SK-N-SH treated with all-trans-retinoic acid at 6 μM for 48 hours (cell line): ENCODE results near the gene DYNC1H1.

Experiments
- ATAC-seq: fragments of 200-7000 bp; cut with Tn5 transposase; 3 replicates; pipeline ENCODE4 v1.9.1; 2020; ENCODE audit warnings: mild to moderate bottlenecking, moderate library complexity
- ARNTL ChIP-seq: fragments of 450-650 bp; formaldehyde crosslinking; IDR thresholded peaks from 2 replicates; pipeline ENCODE4 v1.5.0; 2020; ENCODE audit warnings: low read depth, mild to moderate bottlenecking, moderate library complexity, borderline replicate concordance
- BACH2 ChIP-seq: fragments of 250-450 bp; sonication (Bioruptor Pico); IDR thresholded peaks from 2 replicates; pipeline ENCODE4 v1.9.0; 2021; ENCODE audit warnings: mild to moderate bottlenecking, borderline replicate concordance
- CSDC2 ChIP-seq: fragments of 250-450 bp; sonication (Bioruptor Pico); IDR thresholded peaks from 2 replicates; pipeline ENCODE4 v1.5.0; 2020; ENCODE audit warnings: mild to moderate bottlenecking, moderate library complexity
- GLIS3 ChIP-seq: fragments of 250-450 bp; sonication (Bioruptor Pico); IDR thresholded peaks from 2 replicates; pipeline ENCODE4 v1.5.0; 2020; ENCODE audit warnings: mild to moderate bottlenecking, moderate library complexity
- ISL1 ChIP-seq: fragments of 250-450 bp; sonication (Bioruptor Pico); IDR thresholded peaks from 2 replicates; pipeline ENCODE4 v2.1.2; 2022; ENCODE audit warnings: mild to moderate bottlenecking, moderate library complexity
- PATZ1 ChIP-seq: fragments of 250-450 bp; sonication (Bioruptor Pico); IDR thresholded peaks from 2 replicates; pipeline ENCODE4 v1.8.0; 2020; ENCODE audit warnings: mild to moderate bottlenecking, moderate library complexity, borderline replicate concordance
- RARB ChIP-seq: fragments of 250-450 bp; sonication (Bioruptor Pico); IDR thresholded peaks from 2 replicates; pipeline ENCODE4 v1.8.0; 2021; ENCODE audit warnings: mild to moderate bottlenecking, moderate library complexity
- SNAI2 ChIP-seq: fragments of 250-450 bp; sonication (Bioruptor Pico); IDR thresholded peaks from 2 replicates; pipeline ENCODE4 v1.5.0; 2020; ENCODE audit warnings: mild to moderate bottlenecking, moderate library complexity
- TCF4 ChIP-seq: fragments of 250-450 bp; sonication (Bioruptor Pico); IDR thresholded peaks from 2 replicates; pipeline ENCODE4 v1.8.0; 2021; ENCODE audit warnings: mild to moderate bottlenecking, moderate library complexity, borderline replicate concordance
- TSHZ2 ChIP-seq: fragments of 250-450 bp; sonication (Bioruptor Pico); IDR thresholded peaks from 2 replicates; pipeline ENCODE4 v1.5.0; 2020; ENCODE audit warnings: mild to moderate bottlenecking, moderate library complexity
- ZC3H10 ChIP-seq: fragments of 250-450 bp; sonication (Bioruptor Pico); IDR thresholded peaks from 2 replicates; pipeline ENCODE4 v1.5.1; 2021; ENCODE audit warnings: mild to moderate bottlenecking, moderate library complexity
- ZFP3 ChIP-seq: fragments of 250-450 bp; sonication (Bioruptor Pico); IDR thresholded peaks from 2 replicates; pipeline ENCODE4 v1.5.0; 2020; ENCODE audit warnings: mild to moderate bottlenecking, moderate library complexity
- ZFP30 ChIP-seq: fragments of 450-650 bp; formaldehyde crosslinking; IDR thresholded peaks from 2 replicates; pipeline ENCODE4 v1.5.0; 2022; ENCODE audit warnings: mild to moderate bottlenecking, moderate library complexity
- ZNF565 ChIP-seq: fragments of 450-650 bp; formaldehyde crosslinking; conservative IDR thresholded peaks from 2 replicates; pipeline ENCODE4 v1.5.0; 2020; ENCODE audit warnings: low read depth, mild to moderate bottlenecking, moderate library complexity
- ZNF70 ChIP-seq: fragments of 450-650 bp; formaldehyde crosslinking; IDR thresholded peaks from 2 replicates; pipeline ENCODE4 v1.5.0; 2020; ENCODE audit warnings: mild to moderate bottlenecking, moderate library complexity
- ZNF8 ChIP-seq: fragments of 450-650 bp; formaldehyde crosslinking; IDR thresholded peaks from 2 replicates; pipeline ENCODE4 v1.5.0; 2020; ENCODE audit warnings: mild to moderate bottlenecking, moderate library complexity
- TF ChIP-seq, protein P1 (sequence below): fragments of 250-450 bp; sonication (Bioruptor Pico); IDR thresholded peaks from 2 replicates; pipeline ENCODE4 v1.5.1; 2021; ENCODE audit warnings: mild to moderate bottlenecking, moderate library complexity
- TF ChIP-seq, protein P2 (sequence below): fragments of 250-450 bp; sonication (Bioruptor Pico); IDR thresholded peaks from 2 replicates; pipeline ENCODE4 v1.5.1; 2020; ENCODE audit warnings: low read depth, mild to moderate bottlenecking, moderate library complexity

Gene DYNC1H1

DNA sequence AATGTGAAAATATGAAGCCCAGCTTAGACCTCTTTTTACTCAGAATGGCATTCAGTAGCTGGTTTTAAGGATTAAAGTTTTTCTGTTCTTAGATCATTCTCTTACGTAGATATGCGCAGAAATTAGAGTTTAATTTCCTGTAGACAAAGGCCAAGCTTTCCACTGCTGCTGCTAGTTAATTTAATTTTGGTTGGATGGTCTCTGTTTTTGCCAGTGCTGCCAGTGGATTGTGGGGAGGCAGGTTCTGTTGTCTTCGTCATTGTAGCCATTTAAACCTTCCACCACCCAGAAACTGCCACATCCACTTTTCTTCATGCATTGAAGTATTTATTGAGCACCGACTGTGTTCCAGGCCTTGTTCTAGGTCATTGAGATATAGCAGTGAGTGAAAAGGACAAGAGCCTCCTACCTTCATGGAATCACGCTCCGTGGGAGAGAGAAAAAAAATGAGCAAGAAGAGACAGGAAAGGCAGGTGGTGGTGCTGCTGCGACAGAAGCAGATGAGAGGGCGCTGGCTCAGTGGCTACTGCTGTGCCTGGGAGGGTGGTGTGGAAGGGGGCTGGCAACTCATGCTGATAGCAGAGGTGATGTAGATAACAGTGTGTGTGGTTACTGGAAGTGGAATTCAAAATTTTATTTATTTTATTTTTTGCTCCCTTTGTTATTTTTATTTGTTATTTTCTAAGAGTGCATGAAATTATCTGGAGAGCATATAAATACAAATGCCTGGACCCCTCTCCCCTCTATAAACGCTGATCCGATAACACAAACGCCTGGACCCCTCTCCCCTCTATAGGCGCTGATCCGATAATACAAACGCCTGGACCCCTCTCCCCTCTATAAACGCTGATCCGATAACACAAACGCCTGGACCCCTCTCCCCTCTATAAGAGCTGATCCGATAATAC is 33.3 kb downstream of the DYNC1H1 start (continued):
- TF ChIP-seq TSHZ2 (CRISPR knock-in tag) (peak; percentile 44; the same call in 1 of the 2 replicates), ZFP30 (CRISPR knock-in tag) (no peak; the same call in 1 of the 2 replicates), ARNTL (no peak), PATZ1 (CRISPR knock-in tag) (no peak; the same call in 1 of the 2 replicates), ZNF70 (CRISPR knock-in tag) (0 out of 2 replicates have a peak, but pooled peaks have one; percentile 14), ZC3H10 (no peak), SNAI2 (CRISPR knock-in tag) (peak; percentile 82), CSDC2 (0 out of 2 replicates have a peak, but pooled peaks have one; percentile 45), ZFP3 (CRISPR knock-in tag) (peak; percentile 85), BACH2 (CRISPR knock-in tag) (no peak)
- TF ChIP-seq, protein P1, sequence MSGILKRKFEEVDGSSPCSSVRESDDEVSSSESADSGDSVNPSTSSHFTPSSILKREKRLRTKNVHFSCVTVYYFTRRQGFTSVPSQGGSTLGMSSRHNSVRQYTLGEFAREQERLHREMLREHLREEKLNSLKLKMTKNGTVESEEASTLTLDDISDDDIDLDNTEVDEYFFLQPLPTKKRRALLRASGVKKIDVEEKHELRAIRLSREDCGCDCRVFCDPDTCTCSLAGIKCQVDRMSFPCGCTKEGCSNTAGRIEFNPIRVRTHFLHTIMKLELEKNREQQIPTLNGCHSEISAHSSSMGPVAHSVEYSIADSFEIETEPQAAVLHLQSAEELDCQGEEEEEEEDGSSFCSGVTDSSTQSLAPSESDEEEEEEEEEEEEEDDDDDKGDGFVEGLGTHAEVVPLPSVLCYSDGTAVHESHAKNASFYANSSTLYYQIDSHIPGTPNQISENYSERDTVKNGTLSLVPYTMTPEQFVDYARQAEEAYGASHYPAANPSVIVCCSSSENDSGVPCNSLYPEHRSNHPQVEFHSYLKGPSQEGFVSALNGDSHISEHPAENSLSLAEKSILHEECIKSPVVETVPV = peak; percentile 83
- TF ChIP-seq, all 23 proteins: peak for 11

DNA sequence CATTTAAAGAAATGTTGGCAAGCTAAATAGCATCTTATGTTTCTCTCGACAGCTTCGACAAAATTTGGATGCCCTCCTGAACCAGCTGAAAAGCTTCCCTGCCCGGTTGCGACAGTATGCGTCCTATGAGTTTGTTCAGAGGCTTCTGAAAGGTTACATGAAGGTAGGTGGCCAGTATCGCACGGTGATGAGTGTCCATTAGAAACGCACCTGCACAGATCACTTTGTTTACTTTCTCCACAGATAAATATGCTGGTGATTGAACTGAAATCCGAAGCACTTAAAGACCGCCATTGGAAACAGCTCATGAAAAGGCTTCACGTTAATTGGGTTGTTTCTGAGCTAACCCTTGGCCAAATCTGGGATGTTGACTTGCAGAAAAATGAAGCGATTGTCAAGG is 36.5 kb downstream of the DYNC1H1 start:
- ATAC-seq = no peak
- no peak for TF ChIP-seq ISL1 (CRISPR knock-in tag)
- TF ChIP-seq RARB (CRISPR knock-in tag) = no peak
- TF ChIP-seq, protein P1 = no peak
- no peak for TF ChIP-seq TSHZ2 (CRISPR knock-in tag)
- no peak for TF ChIP-seq ZNF565
- no peak for TF ChIP-seq CSDC2
- no peak for TF ChIP-seq BACH2 (CRISPR knock-in tag)
- TF ChIP-seq TCF4 (CRISPR knock-in tag) = no peak
- no peak for TF ChIP-seq GLIS3 (CRISPR knock-in tag)
- no peak for TF ChIP-seq ZC3H10
- TF ChIP-seq ZFP30 (CRISPR knock-in tag) = no peak
- no peak for TF ChIP-seq ARNTL
- TF ChIP-seq ZNF70 (CRISPR knock-in tag) = no peak
- no peak for TF ChIP-seq ZNF8 (CRISPR knock-in tag)
- TF ChIP-seq, protein P2, sequence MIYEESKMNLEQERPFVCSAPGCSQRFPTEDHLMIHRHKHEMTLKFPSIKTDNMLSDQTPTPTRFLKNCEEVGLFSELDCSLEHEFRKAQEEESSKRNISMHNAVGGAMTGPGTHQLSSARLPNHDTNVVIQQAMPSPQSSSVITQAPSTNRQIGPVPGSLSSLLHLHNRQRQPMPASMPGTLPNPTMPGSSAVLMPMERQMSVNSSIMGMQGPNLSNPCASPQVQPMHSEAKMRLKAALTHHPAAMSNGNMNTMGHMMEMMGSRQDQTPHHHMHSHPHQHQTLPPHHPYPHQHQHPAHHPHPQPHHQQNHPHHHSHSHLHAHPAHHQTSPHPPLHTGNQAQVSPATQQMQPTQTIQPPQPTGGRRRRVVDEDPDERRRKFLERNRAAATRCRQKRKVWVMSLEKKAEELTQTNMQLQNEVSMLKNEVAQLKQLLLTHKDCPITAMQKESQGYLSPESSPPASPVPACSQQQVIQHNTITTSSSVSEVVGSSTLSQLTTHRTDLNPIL = no peak
- no peak for TF ChIP-seq PATZ1 (CRISPR knock-in tag)
